Peyer's patch (tissue), 4 donors: ENCODE results near the gene SORL1.

ENCODE experiments used
- CTCF ChIP-seq, 6 experiments: fragments of 450-650 bp in 4 of 6; fragments of 200-600 bp in 2 of 6; sonication (generic) in 1 of 6; IDR thresholded peaks; one replicate each; pipeline ENCODE4 v1.5.1; 2017 to 2019; ENCODE audit warnings: antibody characterized with exemption in 6 of 6, mild to moderate bottlenecking in 3 of 6, moderate library complexity in 1 of 6
- POLR2A ChIP-seq, 2 donors: fragments of 450-650 bp; IDR thresholded peaks; one replicate each; pipeline ENCODE4 v1.5.1; 2017; ENCODE audit warnings: antibody characterized with exemption in 2 of 2, mild to moderate bottlenecking in 2 of 2, moderate library complexity in 2 of 2

- TF ChIP-seq CTCF (IDR thresholded peaks at IDR 0.05) = no peak
- no peak for TF ChIP-seq POLR2A (IDR thresholded peaks at IDR 0.05)
These were observed 118.3 kb downstream of the SORL1 start for GRCh38 chr11:121570453-121570852.
